Heart right ventricle (tissue), 16 donors: ENCODE results near the gene PHLPP1. TPM values are rescaled to one million over a fixed set of nuclear protein-coding genes. Genes with fewer than 3 reads are reported as not detected.

Experiments used
- ATAC-seq, 8 donors: fragments of 200-7000 bp; cut with Tn5 transposase; one replicate each; pipeline ENCODE4 v1.9.1; 2020; ENCODE audit warnings: mild to moderate bottlenecking in 8 of 8, moderate library complexity in 8 of 8, moderate number of reproducible peaks in 1 of 8
- DNase-seq, 2 donors: peaks; one replicate each; pipeline ENCODE4 v3.0.0-alpha.2; 2020
- H3K27ac ChIP-seq, 10 donors: fragments of 200-600 bp; sonication (generic) in 2 of 10; one replicate each; pipeline versions ENCODE4 v1.5.0 to v1.8.0; 2020 to 2022; ENCODE audit warnings: mild to moderate bottlenecking in 3 of 10
- H3K27me3 ChIP-seq, 7 donors: fragments of 200-600 bp; one replicate each; pipeline ENCODE4 v1.8.0; 2021 to 2022; ENCODE audit warnings: mild to moderate bottlenecking in 2 of 7
- H3K36me3 ChIP-seq, 9 donors: fragments of 200-600 bp; sonication (generic) in 1 of 9; one replicate each; pipeline versions ENCODE4 v1.5.0 to v1.8.0; 2020 to 2022; ENCODE audit warnings: mild to moderate bottlenecking in 2 of 9
- H3K4me1 ChIP-seq, 9 donors: fragments of 200-600 bp; sonication (generic) in 1 of 9; one replicate each; pipeline versions ENCODE4 v1.5.0 to v1.8.0; 2020 to 2022; ENCODE audit warnings: mild to moderate bottlenecking in 4 of 9
- H3K4me3 ChIP-seq, 10 donors: fragments of 200-600 bp; sonication (generic) in 2 of 10; one replicate each; pipeline versions ENCODE4 v1.5.0 to v1.8.0; 2020 to 2022; ENCODE audit warnings: mild to moderate bottlenecking in 7 of 10, moderate library complexity in 2 of 10
- H3K9me3 ChIP-seq, 11 donors: fragments of 200-600 bp in 10 of 11; sonication (generic) in 2 of 11; one replicate each; pipeline versions ENCODE4 v1.5.0 to v1.8.0; 2013 to 2022; ENCODE audit warnings: mild to moderate bottlenecking in 2 of 11, control low read depth in 1 of 11, moderate library complexity in 1 of 11
- CTCF ChIP-seq, 9 donors: fragments of 200-600 bp; sonication (generic) in 2 of 9; IDR thresholded peaks; one replicate each; pipeline versions ENCODE4 v1.5.0 to v1.8.0; 2021 to 2022; ENCODE audit warnings: antibody characterized with exemption in 9 of 9, mild to moderate bottlenecking in 5 of 9, moderate library complexity in 1 of 9
- WGBS, 2 donors: extraction: QIAGEN DNeasy Blood & Tissue Kit; methylation state at CpG; one replicate each; pipeline ENCODE4 v1.1.7; 2013; ENCODE audit warnings: inconsistent platforms in 1 of 2; 5-methylcytosine and 5-hydroxymethylcytosine counted together
- intact Hi-C, 10 donors: fragments of 100-400 bp; cut with DNase I; formaldehyde crosslinking; loops; one replicate each; pipeline versions ENCODE4 v1.11.1 to v1.14.2; 2022
- polyA plus RNA-seq, 2 donors: library from polyadenylated mRNA; stranded (reverse); fragments of 200-250 nt; gene quantifications; one replicate each; pipeline ENCODE4 v1.2.3, GENCODE V29; 2013
- total RNA-seq, 10 donors: library from RNA; stranded (reverse); fragmentation: NEBNext Ultra II Directional in 3 of 10; extraction: Animal tissue kit (Norgen Biotek cat#: 25700) in 3 of 10; gene quantifications; one replicate each; pipeline versions ENCODE4 v1.2.1 to v1.2.4, GENCODE V29; 2021 to 2023
- donor health status: Arrhythmogenic right ventricular cardiomyopathy.
- donor health status: ischemic (EF 13 %, LVEDD 7.1; RV severe dilation, severe dysfunction).
- donor health status: healthy with polysubstance abuse.
- donor health status: DM: no; HTN: yes; CAD: no.
- donor health status: DM: no; HTN: no; CAD: no.
- donor health status: ischemic (EF 25% LVEDD 6.9; RV normal size, moderate dysfunction).
- donor health status: ischemic (EF 25% LVEDD 5.7; RV mildly dilated, moderate dysfunction).
- donor health status: healthy.
- donor health status: DM: yes; HTN: yes; CAD: no.
- donor health status: Ischemic cardiomyopathy.
- donor health status: ischemic (EF 35%, LVEDD 5.7; RV mildly dilated, moderate dysfunction).
- donor health status: nonischemic (EF 11% LVEDD 7.7; RV severe dilation, severe dysfunction).
- donor health status: DM: yes; HTN: yes; CAD: no.
- donor health status: PGD.
- donor health status: ischemic (EF 29% LVEDD 5.4; RV normal size, mild dysfunction).
- donor health status: nonischemic (EF 23%, LVEDD 6.1; RV moderate dilation, normal function).

The PHLPP1 gene
- total and polyA plus RNA-seq, 12 donors = 1.8 to 10.7 (median 8.0) TPM

- no peaks in the 10 kb centered on the region for H3K27me3 ChIP-seq
- H3K27ac ChIP-seq = no peak overlapping the region
- H3K4me1 ChIP-seq = peaks cover 0 to 10% (median 0%) of the 10 kb centered on the region in 9 donors
- ATAC-seq (no peak), DNase-seq (no peak)
- intact Hi-C loops = loop anchor here in 1 of 10 donors (10.0 kb wide), 1 partner anchor 134 kb away; no protein-coding TSS in a partner anchor
- no peak overlapping the region for H3K4me3 ChIP-seq
- H3K36me3 ChIP-seq = no peaks in the 10 kb centered on the region
- TF ChIP-seq CTCF (IDR thresholded peaks at IDR 0.05) = no peak
- peaks cover 0 to 3% (median 0%) of the 10 kb centered on the region in 11 donors for H3K9me3 ChIP-seq
These were observed 153.3 kb downstream of the PHLPP1 start for GRCh38 chr18:62868645-62869044.

GRCh38 chr18:62870643-62871042 lies 155.3 kb downstream of the PHLPP1 start:
- no peak overlapping the region for H3K4me3 ChIP-seq
- H3K27me3 ChIP-seq = no peaks in the 10 kb centered on the region
- H3K9me3 ChIP-seq = no peaks in the 10 kb centered on the region
- ATAC-seq (no peak), DNase-seq (no peak)
- no peak for TF ChIP-seq CTCF (IDR thresholded peaks at IDR 0.05)
- no peaks in the 10 kb centered on the region for H3K36me3 ChIP-seq
- intact Hi-C loops = loop anchor here in 1 of 10 donors (10.0 kb wide), 1 partner anchor 156 kb away; the partner anchor contains the start of gene PHLPP1
- H3K4me1 ChIP-seq = peaks cover 0 to 17% (median 4%) of the 10 kb centered on the region in 9 donors
- no peak overlapping the region for H3K27ac ChIP-seq

DNA sequence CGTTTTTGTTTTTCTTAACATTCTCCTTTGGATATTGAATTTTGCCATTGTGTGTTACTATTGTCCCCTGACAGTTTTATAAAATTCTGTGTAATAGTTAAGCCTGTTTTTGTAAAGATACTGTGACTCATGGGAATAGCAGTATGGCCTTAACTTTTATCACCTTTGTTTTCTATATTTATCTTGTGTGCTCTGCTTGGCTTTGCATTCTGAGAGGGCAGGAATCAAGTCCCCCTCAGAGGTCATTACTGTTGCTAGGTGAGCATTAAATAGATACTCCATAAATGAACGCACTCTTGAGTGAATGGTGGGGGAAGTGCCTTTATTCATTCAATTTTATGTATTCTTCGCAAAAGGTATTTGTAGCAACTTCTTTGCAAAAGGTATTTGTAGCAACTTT lies 160.0 kb downstream of the PHLPP1 start:
- ATAC-seq (peak in 7 of 8 donors; percentile 50 to 91 (median 78)), DNase-seq (no peak)
- no peak for TF ChIP-seq CTCF (IDR thresholded peaks at IDR 0.05)
- peak overlapping the region in 5 of 10 donors; percentile 1 to 51 (median 28) for H3K27ac ChIP-seq
- H3K27me3 ChIP-seq = no peaks in the 10 kb centered on the region
- no peaks in the 10 kb centered on the region for H3K36me3 ChIP-seq
- intact Hi-C loops = loop anchor here in 1 of 10 donors (10.0 kb wide), 1 partner anchor 161 kb away; the partner anchor contains the start of gene PHLPP1
- WGBS, 2 donors = 48 to 66% methylated on average over 3 of the region's 3 CpGs
- H3K4me1 ChIP-seq = peaks cover 0 to 44% (median 20%) of the 10 kb centered on the region in 9 donors
- no peak overlapping the region for H3K4me3 ChIP-seq
- no peaks in the 10 kb centered on the region for H3K9me3 ChIP-seq

- H3K4me1 ChIP-seq = peaks cover 0 to 45% (median 20%) of the 10 kb centered on the region in 9 donors
- ATAC-seq (no peak), DNase-seq (no peak)
- H3K27me3 ChIP-seq = no peaks in the 10 kb centered on the region
- H3K4me3 ChIP-seq = no peak overlapping the region
- no peaks in the 10 kb centered on the region for H3K9me3 ChIP-seq
- 96 to 97% methylated on average over 4 of the region's 4 CpGs for WGBS, 2 donors
- no peak for TF ChIP-seq CTCF (IDR thresholded peaks at IDR 0.05)
- H3K27ac ChIP-seq = peak overlapping the region in 1 of 10 donors; percentile 42
- no peaks in the 10 kb centered on the region for H3K36me3 ChIP-seq
- intact Hi-C loops = loop anchor here in 1 of 10 donors (10.0 kb wide), 1 partner anchor 161 kb away; the partner anchor contains the start of gene PHLPP1
These were observed 160.8 kb downstream of the PHLPP1 start for GRCh38 chr18:62876111-62876510.
